HTERT RPE-1 (cell line): ENCODE measurements around the gene BAD.

Source experiments
- in situ Hi-C: fragments of 300-500 bp; cut with MboI; formaldehyde crosslinking; loops from 4 replicates; pipeline ENCODE4 v1.14.3; 2020; ENCODE audit warnings: low sequenced_read_pairs

BAD gene

DNA sequence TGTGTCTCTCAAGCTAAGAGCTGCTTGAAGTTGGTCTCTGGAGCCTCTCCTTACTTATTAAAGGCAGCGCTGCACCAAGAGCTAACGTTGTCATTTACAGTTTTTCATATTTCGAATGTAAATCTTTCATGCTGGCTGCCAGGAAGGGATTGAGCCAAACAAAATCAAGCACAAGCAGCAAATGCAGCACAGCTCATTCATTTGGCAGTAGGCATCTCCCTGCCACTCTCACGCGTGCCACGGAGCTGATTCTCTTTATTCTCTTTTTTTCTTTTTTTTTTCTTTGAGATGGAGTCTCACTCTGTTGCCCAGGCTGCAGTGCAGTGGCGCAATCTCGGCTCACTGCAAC, 51.5 kb downstream of the BAD start:
- in situ Hi-C loops, result no loop called here

DNA sequence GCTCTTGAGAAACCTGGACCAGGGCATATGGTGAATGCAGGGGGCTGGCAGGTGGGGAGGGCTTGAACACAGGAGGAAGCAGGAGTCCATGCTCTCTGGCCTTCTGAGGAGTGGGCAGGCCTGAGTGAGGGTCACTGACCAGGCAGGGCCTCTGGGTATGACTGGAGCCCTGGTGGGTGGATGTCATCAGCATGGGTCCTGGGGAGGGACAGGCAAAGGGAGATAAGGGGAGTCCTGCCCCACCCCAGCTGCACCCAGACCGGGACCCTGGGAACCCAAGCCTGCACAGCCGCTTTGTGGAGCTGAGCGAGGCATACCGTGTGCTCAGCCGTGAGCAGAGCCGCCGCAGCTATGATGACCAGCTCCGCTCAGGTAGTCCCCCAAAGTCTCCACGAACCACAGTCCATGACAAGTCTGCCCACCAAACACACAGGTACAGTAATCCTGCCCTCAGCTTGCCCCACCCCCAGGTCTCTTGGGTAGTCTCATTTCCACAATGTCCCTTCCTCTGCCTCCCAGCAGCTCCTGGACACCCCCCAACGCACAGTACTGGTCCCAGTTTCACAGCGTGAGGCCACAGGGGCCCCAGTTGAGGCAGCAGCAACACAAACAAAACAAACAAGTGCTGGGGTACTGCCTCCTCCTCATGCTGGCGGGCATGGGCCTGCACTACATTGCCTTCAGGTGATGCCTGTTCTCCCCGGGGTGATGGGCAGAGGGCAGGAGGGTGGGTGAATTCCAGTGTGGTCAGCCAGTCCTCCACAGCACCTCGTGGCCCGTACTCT, 52.1 kb downstream of the BAD start:
- in situ Hi-C loops, result no loop called here

DNA sequence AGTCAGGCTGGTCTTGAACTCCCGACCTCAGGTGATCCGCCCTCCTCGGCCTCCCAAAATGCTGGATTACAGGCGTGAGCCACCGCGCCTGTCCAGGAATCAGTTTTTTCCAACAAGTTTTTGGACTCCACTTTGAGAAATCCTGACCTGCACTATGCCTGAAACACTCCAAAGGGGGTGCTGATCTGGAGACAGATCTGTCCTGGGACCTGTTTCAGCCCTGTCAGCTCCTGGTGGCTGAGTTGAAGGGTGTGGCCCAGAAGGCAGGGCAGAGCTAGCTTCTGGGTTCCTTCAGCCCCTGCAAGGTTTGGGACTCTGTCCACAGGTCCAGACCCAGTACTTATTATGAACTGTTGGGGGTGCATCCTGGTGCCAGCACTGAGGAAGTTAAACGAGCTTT, 52.9 kb downstream of the BAD start:
- in situ Hi-C loops, result no loop called here

DNA sequence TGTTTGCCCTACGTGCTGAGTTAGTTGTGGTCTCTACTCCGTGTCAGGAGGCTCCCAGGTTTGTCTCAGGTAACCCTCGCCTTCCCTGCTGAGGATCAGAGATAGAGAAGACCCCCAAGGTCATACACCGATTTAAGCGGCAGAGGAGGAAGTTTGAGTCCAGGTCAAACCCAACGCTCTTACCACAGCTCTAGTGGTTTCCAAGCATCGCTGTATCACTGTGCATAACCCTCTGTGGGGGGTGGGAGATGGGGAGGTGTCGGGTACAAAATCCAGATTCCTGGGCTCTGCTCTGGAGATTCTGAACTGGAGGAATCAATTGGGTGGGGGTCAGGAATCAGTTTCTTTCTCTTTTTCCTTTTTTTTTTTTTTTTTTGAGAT, 53.5 kb downstream of the BAD start:
- in situ Hi-C loops, result no loop called here

DNA sequence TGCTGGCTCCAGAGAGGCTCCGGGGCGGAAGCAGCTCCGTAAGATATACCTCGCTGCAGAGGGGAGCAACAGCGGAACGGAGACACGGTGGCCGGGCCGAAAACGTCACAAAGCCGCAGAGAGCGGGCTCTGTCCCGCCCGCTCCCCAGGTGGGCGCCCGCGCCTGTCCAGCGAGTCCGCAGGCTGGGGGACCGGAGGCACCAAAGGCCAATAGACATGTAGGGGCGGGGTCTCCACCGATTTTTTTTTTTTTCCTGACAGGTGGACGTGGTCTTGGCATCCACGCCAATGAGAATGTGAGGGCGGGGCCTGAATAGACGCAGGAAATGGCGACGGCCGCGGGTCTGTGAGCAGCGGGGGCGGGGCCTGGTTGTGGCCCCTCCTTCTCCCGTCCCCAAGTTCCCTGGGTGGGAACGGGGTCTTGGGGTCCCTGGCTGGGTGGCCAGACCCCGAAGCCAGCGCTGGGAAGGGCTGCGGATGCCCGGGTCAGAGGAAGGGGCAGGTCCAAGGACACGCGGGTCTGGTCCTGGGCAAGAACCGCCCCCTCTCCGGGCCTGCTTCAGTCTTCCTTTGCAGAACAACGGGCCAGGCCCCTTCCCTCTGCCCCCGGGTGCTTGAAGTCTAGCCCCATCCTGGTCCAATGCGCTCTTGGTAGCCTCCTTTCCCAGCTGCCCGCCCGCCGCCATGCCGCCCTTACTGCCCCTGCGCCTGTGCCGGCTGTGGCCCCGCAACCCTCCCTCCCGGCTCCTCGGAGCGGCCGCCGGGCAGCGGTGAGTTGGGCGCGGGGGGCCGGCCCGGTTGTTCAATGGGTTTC, 54.1 kb downstream of the BAD start, which contains the start of gene DNAJC4:
DNAJC4 (plus strand) TSS at position 378 of the 814 bp plus-strand sequence; CDS start at position 685, 307 bp downstream.
- in situ Hi-C loops, result no loop called here

DNA sequence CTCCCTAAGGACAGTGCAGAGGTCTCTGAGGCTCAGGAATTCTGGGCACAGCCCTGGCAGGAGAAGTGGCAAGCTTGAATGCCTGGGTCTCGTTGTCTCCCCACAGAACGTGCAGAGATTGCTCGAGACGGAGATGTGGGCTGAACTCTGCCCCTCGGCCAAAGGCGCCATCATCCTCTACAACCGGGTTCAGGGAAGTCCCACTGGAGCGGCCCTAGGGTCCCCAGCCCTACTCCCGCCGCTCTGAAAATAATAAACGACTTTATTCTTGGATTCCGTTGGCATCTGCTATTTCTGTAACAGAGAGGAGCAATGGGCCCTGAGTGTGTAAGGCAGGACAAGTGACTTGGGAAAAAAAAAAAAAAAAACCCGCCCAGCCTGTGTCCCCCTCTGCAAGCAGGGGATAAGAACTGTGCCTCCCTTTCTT, 54.7 kb downstream of the BAD start:
- in situ Hi-C loops, result no loop called here

DNA sequence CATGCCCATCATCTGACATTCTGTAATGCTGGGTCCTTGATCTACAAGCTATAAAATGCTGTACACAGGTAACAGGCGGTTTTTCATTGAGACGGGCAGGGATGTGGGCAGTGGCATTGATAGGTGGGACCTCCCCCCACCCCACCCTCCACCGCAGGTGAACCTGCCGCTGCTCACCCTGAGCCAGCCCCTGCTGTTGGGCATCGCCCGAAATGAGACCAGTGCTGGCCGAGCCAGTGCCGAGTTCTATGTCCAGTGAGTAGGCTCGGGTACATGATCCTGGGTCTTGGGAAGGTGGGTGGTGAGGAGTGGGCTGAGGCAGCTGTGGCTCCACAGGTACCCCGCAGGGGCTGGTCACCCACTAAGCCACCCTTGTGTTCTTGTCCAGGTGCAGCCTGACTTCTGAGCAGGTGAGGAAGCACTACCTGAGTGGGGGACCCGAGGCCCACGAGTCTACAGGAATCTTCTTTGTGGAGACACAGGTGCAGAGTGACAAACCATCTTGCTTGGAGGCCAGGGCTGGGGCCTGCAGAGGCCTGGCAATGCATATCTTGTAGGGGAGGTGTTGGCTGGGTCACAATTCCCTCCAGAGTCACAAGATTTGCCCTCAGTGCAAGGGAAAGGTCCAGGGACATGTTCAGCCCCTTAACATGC, 55.2 kb downstream of the BAD start:
- in situ Hi-C loops, result no loop called here

DNA sequence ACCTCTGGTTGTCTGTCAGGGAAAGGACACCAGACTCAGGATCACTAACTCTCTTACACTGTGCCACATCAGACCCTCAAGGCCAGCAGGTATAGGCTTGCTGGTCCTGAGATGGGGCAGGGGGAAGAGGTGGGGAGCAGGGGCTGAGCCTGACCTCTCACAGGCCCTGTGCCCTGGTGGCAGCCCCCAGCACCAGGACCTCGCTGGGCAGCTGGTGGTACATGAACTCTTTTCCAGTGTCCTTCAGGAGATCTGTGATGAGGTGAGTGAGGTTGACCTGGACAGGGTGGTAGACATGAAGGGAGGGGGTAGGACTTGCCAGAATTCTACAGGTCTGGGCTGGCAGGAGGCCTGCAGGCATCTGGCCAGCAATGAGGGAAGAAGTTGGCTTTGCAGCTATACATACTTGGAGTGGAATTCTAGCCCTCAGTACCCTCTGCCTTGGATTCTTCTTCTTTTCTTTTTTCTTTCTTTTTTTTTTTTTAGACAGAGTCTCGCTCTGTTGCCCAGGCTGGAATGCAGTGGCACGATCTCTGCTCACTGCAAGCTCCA, 57.0 kb downstream of the BAD start:
- in situ Hi-C loops, result no loop called here

DNA sequence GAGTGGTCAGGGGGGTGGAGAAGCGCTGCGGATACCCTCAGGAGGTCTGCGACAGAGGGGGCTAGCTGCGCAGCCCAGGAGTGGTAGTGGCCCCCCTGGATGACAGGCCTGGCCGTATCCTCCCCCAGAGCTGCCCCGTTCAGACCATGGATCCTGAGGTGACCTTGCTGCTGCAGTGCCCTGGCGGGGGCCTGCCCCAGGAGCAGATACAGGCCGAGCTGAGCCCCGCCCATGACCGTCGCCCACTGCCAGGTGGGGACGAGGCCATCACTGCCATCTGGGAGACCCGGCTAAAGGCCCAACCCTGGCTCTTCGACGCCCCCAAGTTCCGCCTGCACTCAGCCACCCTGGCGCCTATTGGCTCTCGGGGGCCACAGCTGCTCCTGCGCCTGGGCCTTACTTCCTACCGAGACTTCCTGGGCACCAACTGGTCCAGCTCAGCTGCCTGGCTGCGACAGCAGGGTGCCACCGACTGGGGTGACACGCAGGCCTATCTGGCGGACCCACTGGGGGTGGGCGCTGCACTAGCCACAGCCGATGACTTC, 57.9 kb downstream of the BAD start:
- in situ Hi-C loops, result no loop called here

DNA sequence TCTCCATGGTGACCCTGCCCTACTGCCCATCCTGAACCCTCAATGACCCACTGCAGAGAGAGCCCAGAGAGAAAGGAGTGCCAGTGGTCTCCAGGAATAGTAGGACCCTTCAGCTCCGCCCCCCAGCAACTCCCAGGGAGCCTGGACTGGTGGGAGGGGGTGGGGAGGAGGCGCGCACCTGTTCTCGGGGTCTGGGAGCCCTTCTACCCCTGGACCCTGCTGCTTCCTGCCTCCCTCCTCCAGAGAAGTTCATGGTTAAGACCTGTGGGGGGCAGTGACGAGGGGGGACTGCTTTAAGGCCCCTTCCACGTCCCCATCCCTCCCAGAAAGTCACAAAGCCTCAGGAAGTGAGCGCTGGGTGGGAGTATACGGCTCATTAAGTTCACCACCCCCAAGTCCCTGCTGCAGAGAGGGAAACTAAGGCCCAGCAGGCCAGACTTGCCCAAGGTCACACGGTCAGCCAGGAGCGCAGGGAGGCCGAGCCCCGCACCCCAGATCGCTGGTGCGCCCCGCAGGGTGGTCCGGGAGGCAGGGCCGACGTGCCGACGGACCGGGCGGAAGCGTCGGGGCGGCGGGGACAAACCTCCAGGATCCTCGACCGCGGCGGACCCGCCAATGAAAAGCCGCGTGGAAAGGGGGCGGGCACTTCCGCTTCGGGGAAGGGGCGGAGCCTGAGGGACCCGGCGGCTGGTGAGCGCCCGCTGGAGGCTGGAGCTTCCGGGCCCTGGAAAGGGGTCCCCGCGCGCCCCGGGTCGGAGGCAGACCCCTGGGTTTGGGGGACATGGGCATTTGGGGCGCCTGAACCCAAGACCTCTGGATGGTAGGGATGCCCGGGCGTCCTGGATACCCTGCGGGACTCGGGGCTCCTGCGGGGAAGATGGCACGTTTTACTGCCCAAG, 58.6 kb downstream of the BAD start, which contains the start of the genes NUDT22 and TRPT1:
NUDT22 (plus strand) TSS at position 667 of the 899 bp plus-strand sequence. CDS start 379 bp downstream, outside the sequence.
TRPT1 (minus strand) TSS at position 579 of the 899 bp plus-strand sequence; CDS start at position 253, 326 bp downstream.
- in situ Hi-C loops, result no loop called here

DNA sequence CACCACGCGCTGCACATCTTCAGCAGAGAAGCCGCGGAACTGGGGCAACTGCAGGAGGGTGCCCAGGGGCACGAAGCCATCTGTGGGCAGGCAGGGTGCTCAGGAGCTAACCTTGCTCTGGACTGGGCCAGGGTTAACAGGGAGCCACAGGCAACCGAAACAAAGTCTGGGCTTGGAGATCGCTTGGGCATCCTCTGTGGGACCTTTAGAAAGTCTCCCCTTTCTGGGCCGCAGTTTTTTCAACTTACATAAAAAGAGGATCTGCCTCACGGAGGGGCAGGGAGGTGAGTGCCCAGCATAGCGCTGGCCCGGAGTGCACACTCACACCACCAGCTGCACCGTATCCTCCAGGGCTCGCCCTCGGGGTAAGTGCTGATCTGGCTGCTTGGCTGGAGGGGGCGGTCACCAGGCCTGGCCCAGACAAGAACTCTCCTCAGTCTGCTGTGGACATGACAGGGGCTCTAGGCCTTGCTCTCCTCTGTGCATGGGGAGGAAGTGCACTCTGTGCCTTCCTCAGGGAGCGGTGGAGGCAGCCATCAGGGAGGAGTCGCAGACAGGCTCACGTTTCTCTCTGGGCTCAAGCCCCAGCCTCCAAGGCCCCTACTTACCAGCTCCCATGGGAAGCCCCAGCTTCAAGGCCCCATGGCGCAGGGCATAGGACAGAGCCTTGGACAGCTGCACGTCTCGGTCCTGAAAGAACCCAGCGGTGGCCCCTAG, 59.4 kb downstream of the BAD start:
- in situ Hi-C loops, result no loop called here

DNA sequence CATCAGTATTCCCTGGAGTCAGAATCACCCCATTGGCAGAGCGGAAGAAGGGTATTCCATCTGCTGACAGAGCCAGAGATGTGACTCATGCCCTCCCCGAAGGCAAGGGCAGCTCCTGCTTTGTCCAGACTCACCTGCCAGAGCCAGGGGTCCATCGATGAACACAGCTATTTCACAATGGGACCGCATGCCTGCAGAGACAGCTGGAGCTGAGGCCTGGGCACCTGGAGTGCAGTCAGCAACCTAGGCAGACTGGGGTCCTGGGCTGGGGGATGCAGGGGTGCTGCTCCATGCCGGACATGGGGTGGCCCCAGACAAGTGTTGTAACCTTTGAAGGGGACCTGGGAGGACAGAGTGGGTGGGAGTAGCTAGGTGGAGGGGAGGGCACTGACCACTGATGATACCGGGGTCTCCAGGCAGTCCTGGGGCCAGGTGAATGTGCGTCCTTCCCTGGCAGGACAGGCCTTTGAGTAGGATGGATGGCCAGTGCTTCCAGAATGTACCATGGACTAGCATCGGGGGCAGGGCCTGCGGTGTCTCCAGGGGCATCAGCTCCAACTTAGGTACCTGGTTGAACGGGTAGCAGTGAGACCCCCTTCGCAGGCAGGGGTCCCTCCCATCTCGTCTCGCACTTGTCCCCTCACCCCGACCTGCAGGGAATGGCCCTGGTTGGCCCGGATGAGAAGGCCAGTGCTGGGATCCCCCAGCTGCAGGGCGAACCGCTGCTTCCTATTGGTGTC, 60.1 kb downstream of the BAD start:
- in situ Hi-C loops, result no loop called here

DNA sequence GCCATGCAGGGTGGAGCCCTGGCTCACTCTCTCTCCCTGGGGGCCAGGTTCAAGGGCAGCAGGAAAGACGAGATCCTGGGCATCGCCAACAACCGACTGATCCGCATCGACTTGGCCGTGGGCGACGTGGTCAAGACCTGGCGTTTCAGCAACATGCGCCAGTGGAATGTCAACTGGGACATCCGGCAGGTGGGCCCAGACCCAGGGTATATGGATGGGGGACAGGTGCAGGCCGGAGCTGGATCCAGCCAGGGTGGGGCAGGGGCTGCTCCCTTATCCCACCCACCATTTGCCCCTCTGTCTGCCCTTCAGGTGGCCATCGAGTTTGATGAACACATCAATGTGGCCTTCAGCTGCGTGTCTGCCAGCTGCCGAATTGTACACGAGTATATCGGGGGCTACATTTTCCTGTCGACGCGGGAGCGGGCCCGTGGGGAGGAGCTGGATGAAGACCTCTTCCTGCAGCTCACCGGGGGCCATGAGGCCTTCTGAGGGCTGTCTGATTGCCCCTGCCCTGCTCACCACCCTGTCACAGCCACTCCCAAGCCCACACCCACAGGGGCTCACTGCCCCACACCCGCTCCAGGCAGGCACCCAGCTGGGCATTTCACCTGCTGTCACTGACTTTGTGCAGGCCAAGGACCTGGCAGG, 61.3 kb downstream of the BAD start:
- in situ Hi-C loops, result no loop called here

DNA sequence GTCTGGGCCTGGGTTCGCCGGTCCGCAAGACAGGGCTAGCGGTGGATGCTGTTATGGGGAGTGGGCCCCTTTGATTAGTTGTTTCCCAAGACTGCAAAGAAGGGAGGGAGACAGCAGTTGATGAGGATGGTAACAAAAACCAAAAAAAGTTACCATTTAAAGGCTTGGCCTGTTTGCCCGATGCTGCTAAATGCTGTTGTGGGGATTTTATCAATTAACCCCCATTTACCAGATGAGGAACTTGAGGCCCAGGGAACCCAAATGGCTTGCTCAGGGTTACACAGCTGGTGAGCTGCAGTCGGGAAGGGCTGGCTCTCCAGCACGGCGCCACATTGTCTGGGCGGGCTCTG, 61.8 kb downstream of the BAD start:
- in situ Hi-C loops, result no loop called here

DNA sequence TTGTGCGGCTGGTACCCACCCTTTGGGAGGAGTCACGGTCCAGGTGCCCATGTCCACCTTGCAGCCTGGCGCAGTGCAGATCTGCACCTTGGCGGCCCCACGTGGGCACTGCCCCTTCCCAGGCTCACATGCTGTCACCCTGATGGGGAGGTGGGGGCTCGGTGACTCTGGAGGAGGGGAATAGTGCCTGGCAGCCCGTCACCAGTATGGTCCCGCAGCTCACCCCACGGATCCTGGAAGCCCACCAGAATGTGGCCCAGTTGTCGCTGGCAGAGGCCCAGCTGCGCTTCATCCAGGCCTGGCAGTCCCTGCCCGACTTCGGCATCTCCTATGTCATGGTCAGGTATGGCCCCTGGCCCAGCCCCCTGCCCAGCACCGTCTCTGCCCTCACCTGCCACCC, 63.7 kb downstream of the BAD start:
- in situ Hi-C loops, result no loop called here

DNA sequence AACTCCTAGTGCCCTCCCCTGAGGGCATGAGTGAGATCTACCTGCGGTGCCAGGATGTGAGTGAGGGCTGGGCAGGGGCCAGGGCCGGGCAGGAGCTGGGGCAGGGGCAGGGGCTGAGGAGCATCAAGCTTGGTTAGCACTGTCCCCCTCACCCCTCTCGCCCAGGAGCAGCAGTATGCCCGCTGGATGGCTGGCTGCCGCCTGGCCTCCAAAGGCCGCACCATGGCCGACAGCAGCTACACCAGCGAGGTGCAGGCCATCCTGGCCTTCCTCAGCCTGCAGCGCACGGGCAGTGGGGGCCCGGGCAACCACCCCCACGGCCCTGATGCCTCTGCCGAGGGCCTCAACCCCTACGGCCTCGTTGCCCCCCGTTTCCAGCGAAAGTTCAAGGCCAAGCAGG, 64.2 kb downstream of the BAD start:
- in situ Hi-C loops, result no loop called here
